HepG2 (cell line): ENCODE results near the gene TMC8. TPM values are rescaled to one million over a fixed set of nuclear protein-coding genes. Genes with fewer than 3 reads are reported as not detected.

Experiments used
- ATAC-seq: fragments of 200-7000 bp; cut with Tn5 transposase; 3 replicates; pipeline ENCODE4 v1.9.1; 2020; ENCODE audit warnings: mild to moderate bottlenecking, moderate library complexity
- BruUV-seq: library from RNA; stranded (reverse); fragments of 400-500 nt; replicated peaks from 2 replicates; lab custom pipeline; 2021; lab: Mats Ljungman, UMichigan
- CTCF ChIA-PET: fragments of 300-600 bp; formaldehyde crosslinking; extraction: SDS; loops from one replicate; lab custom pipeline; 2021; ENCODE audit warnings: low total read pairs, inconsistent platforms, low intra/inter-chr PET ratio; lab: Yijun Ruan, JAX
- POLR2A ChIA-PET: fragments of 350-600 bp; sonication (Branson Sonifier 250); formaldehyde crosslinking; loops from one replicate; lab custom pipeline; 2020; ENCODE audit warnings: antibody characterized with exemption, inconsistent platforms; lab: Yijun Ruan, JAX
- DNase-seq: peaks from one replicate; pipeline ENCODE4 v3.0.0-alpha.2; 2015; ENCODE audit warnings: low spot score
- FAIRE-seq: peaks from 3 replicates; lab custom pipeline; 2011; peaks lifted over from hg19 to GRCh38; lab: Jason Lieb, UNC
- H2AFZ ChIP-seq: one replicate; pipeline ENCODE4 v1.6.1; 2011; ENCODE audit warnings: low read length, inconsistent platforms
- H3K27ac ChIP-seq: fragments of 300-600 bp; 3 replicates; pipeline ENCODE4 v1.8.0; 2011; ENCODE audit warnings: mixed run types, mild to moderate bottlenecking, mixed read lengths, low read length, inconsistent platforms; ENCODE audit not compliant: insufficient read depth; ENCODE audit errors: extremely low read length
- H3K27me3 ChIP-seq, 2 experiments: fragments of 200-600 bp in 1 of 2; 2 replicates in 1 of 2; 3 replicates in 1 of 2; pipeline versions ENCODE4 v1.6.0 to v1.8.0; 2011; ENCODE audit warnings: low read length in 2 of 2, mild to moderate bottlenecking in 2 of 2, moderate library complexity in 2 of 2, inconsistent platforms in 1 of 2; ENCODE audit not compliant: insufficient read depth in 2 of 2, control insufficient read depth in 1 of 2
- H3K36me3 ChIP-seq, 2 experiments: fragments of 200-600 bp in 1 of 2; replicated peaks in 1 of 2; 2 replicates in 1 of 2; 3 replicates in 1 of 2; pipeline versions ENCODE4 v1.5.1 to v1.8.0; 2011; ENCODE audit warnings: low read length in 2 of 2, inconsistent platforms in 1 of 2; ENCODE audit not compliant: insufficient read depth in 2 of 2, control insufficient read depth in 1 of 2
- H3K4me1 ChIP-seq: 2 replicates; pipeline ENCODE4 v1.5.1; 2012; ENCODE audit warnings: low read length, inconsistent platforms; ENCODE audit not compliant: insufficient read depth
- H3K4me2 ChIP-seq: 2 replicates; pipeline ENCODE4 v1.6.0; 2011; ENCODE audit warnings: low read depth, low read length, inconsistent platforms
- H3K4me3 ChIP-seq, 3 experiments: fragments of 200-600 bp in 1 of 3; sonication (generic), shearing (Covaris generic) in 1 of 3; replicated peaks in 1 of 3; 2 replicates each; pipeline ENCODE4 v1.5.1; 2011 to 2016; ENCODE audit warnings: low read length in 3 of 3, inconsistent platforms in 2 of 3, low read depth in 2 of 3, mild to moderate bottlenecking in 2 of 3, control low read depth in 1 of 3, mixed read lengths in 1 of 3; ENCODE audit not compliant: insufficient read depth in 1 of 3
- H3K79me2 ChIP-seq: one replicate; pipeline ENCODE4 v1.6.1; 2011; ENCODE audit warnings: low read length, inconsistent platforms; ENCODE audit not compliant: insufficient read depth
- H3K9ac ChIP-seq: 2 replicates; pipeline ENCODE4 v1.6.0; 2011; ENCODE audit warnings: mild to moderate bottlenecking, low read depth, low read length, inconsistent platforms; ENCODE audit not compliant: insufficient read depth
- H3K9me3 ChIP-seq: 2 replicates; pipeline ENCODE4 v1.5.1; 2012; ENCODE audit warnings: mild to moderate bottlenecking, low read length
- H4K20me1 ChIP-seq: 2 replicates; pipeline ENCODE4 v1.6.0; 2011; ENCODE audit warnings: inconsistent platforms, mild to moderate bottlenecking, low read length, moderate library complexity; ENCODE audit not compliant: insufficient read depth
- BRD4 ChIP-seq: sonication (generic); formaldehyde crosslinking; IDR thresholded peaks from 2 replicates; pipeline ENCODE4 v1.4.0; 2020; ENCODE audit warnings: missing genetic modification reagents
- CCAR2 ChIP-seq: fragments of 200-400 bp; formaldehyde crosslinking; optimal IDR thresholded peaks from 2 replicates; pipeline ENCODE3; 2018; ENCODE audit warnings: low read depth, mild to moderate bottlenecking, low read length, moderate library complexity
- REXO4 ChIP-seq: sonication (generic); formaldehyde crosslinking; IDR thresholded peaks from 2 replicates; pipeline ENCODE4 v1.8.0; 2022; ENCODE audit warnings: missing genetic modification reagents, mild to moderate bottlenecking, borderline replicate concordance
- ZBTB10 ChIP-seq: sonication (generic); formaldehyde crosslinking; IDR thresholded peaks from 2 replicates; pipeline ENCODE4 v1.4.0; 2020; ENCODE audit warnings: missing genetic modification reagents, borderline replicate concordance
- ZNF318 ChIP-seq: sonication (generic); formaldehyde crosslinking; IDR thresholded peaks from 2 replicates; pipeline ENCODE4 v1.4.0; 2020; ENCODE audit warnings: mild to moderate bottlenecking, missing genetic modification reagents
- ZNF562 ChIP-seq: sonication (generic); formaldehyde crosslinking; IDR thresholded peaks from 2 replicates; pipeline ENCODE4 v1.8.0; 2022; ENCODE audit warnings: missing genetic modification reagents, borderline replicate concordance
- ZNF569 ChIP-seq: sonication (generic); formaldehyde crosslinking; IDR thresholded peaks from 2 replicates; pipeline ENCODE4 v1.5.0; 2020; ENCODE audit warnings: mild to moderate bottlenecking, missing genetic modification reagents, moderate library complexity, borderline replicate concordance
- ZNF580 ChIP-seq: IDR thresholded peaks from 2 replicates; pipeline ENCODE4 v1.6.1; 2016; ENCODE audit warnings: low read depth, borderline replicate concordance
- ZNF605 ChIP-seq: sonication (generic); formaldehyde crosslinking; IDR thresholded peaks from 2 replicates; pipeline ENCODE4 v1.8.0; 2022; ENCODE audit warnings: mild to moderate bottlenecking, missing genetic modification reagents
- ZNF652 ChIP-seq: IDR thresholded peaks from 2 replicates; pipeline ENCODE4 v1.6.1; 2016; ENCODE audit warnings: low read depth, borderline replicate concordance
- WGBS: methylation state at CpG from one replicate; pipeline ENCODE4 v1.1.6; 2017; ENCODE audit warnings: low lambda C conversion rate; 5-methylcytosine and 5-hydroxymethylcytosine counted together
- in situ Hi-C: cut with HindIII; loops from 2 replicates; pipeline ENCODE4 v1.10.0; 2017; ENCODE audit warnings: low pct_unique_long_range_greater_than_20kb; ENCODE audit not compliant: extremely low pct_ligation_motif_present
- intact Hi-C: fragments of 100-400 bp; cut with micrococcal nuclease; formaldehyde crosslinking; loops from one replicate; pipeline ENCODE4 v1.10.0; 2022; ENCODE audit not compliant: unreplicated experiment
- polyA plus RNA-seq, 8 experiments: library from polyadenylated mRNA; depleted of rRNA in 3 of 8; stranded (reverse) in 7 of 8; unstranded in 1 of 8; fragments of >200 nt; fragmentation: Illumina TruSeq in 4 of 8; extraction: Trizol in 4 of 8; gene quantifications; 2 replicates each; pipeline versions ENCODE4 v1.2.1 to v1.2.3, GENCODE V29; 2011 to 2016; ENCODE audit warnings: low read depth in 4 of 8, missing spikeins in 1 of 8, mixed read lengths in 1 of 8; ENCODE audit not compliant: insufficient read depth in 1 of 8
- total RNA-seq, 5 experiments: library from RNA; depleted of rRNA; stranded (reverse); fragments of >200 nt; fragmentation: Illumina TruSeq; extraction: Trizol; gene quantifications; 2 replicates each; pipeline ENCODE4 v1.2.3, GENCODE V29; 2016; ENCODE audit warnings: low read depth in 1 of 5
- TF ChIP-seq, protein P1 (sequence below): IDR thresholded peaks from 2 replicates; pipeline ENCODE4 v1.6.1; 2012; ENCODE audit warnings: low read depth, low read length, improper control_type of control experiment

Gene TMC8
- total and polyA plus RNA-seq, 2 of the 13 experiments (the other 11 are each of a cell fraction or from before 2014, with no cell fraction given): 0.53 to 7.8 TPM

GRCh38 chr17:78146881-78147280 is 16.3 kb downstream of the TMC8 start:
- intact Hi-C loops: no loop called here
- H3K4me2 ChIP-seq: peak overlapping the region; percentile 86; the same call in 1 of the 2 replicates
- WGBS: 59% methylated on average over 5 of the region's 6 CpGs
- peaks cover 4 to 20% of the 10 kb centered on the region in 2 experiments; a peak in 3 of 5 replicates for H3K27me3 ChIP-seq
- no peak overlapping the region for H3K27ac ChIP-seq
- H3K9me3 ChIP-seq: no peaks in the 10 kb centered on the region
- H3K79me2 ChIP-seq: no peaks in the 10 kb centered on the region
- CTCF ChIA-PET: no interaction called here
- H2AFZ ChIP-seq: no peak overlapping the region
- POLR2A ChIA-PET: no interaction called here
- peaks cover 89% of the 10 kb centered on the region for H3K4me1 ChIP-seq
- TF ChIP-seq ZNF562 (CRISPR knock-in tag) (no peak), REXO4 (CRISPR knock-in tag) (no peak), ZNF569 (CRISPR knock-in tag) (no peak), ZNF652 (CRISPR knock-in tag) (no peak), ZBTB10 (CRISPR knock-in tag) (no peak), ZNF605 (CRISPR knock-in tag) (0 out of 2 replicates have a peak, but pooled peaks have one; percentile 13), CCAR2 (no peak), BRD4 (CRISPR knock-in tag) (0 out of 2 replicates have a peak, but pooled peaks have one; percentile 11), ZNF318 (CRISPR knock-in tag) (no peak), ZNF580 (CRISPR knock-in tag) (no peak)
- TF ChIP-seq, protein P1, sequence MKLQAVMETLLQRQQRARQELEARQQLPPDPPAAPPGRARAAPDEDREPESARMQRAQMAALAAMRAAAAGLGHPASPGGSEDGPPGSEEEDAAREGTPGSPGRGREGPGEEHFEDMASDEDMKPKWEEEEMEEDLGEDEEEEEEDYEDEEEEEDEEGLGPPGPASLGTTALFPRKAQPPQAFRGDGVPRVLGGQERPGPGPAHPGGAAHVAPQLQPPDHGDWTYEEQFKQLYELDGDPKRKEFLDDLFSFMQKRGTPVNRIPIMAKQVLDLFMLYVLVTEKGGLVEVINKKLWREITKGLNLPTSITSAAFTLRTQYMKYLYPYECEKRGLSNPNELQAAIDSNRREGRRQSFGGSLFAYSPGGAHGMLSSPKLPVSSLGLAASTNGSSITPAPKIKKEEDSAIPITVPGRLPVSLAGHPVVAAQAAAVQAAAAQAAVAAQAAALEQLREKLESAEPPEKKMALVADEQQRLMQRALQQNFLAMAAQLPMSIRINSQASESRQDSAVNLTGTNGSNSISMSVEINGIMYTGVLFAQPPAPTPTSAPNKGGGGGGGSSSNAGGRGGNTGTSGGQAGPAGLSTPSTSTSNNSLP: no peak
- no peaks in the 10 kb centered on the region for H3K36me3 ChIP-seq
- no peak overlapping the region; a peak in 1 of 6 replicates for H3K4me3 ChIP-seq
- no peaks in the 10 kb centered on the region for H4K20me1 ChIP-seq
- H3K9ac ChIP-seq: no peak overlapping the region
- ATAC-seq: no peak
- FAIRE-seq: no peak
- in situ Hi-C loops: no loop called here
- BruUV-seq: no TSS peak
- DNase-seq: no peak
